ENCODE results near the gene ANK2.

GRCh38 chr4:113146876-113147358 is 97.5 kb downstream of the ANK2 start:
- no peak for TF ChIP-seq TP53 (CRISPR knock-in tag; conservative IDR thresholded peaks at IDR 0.05)
- TF ChIP-seq NR2F1 (CRISPR knock-in tag; IDR thresholded peaks at IDR 0.05): no peak; a peak in 1 of 4 replicates
- TF ChIP-seq CREB1 (IDR thresholded peaks at IDR 0.05): no peak
- TF ChIP-seq CREB1 (CRISPR knock-in tag; IDR thresholded peaks at IDR 0.05): peak; percentile 18; the same call in 1 of the 2 replicates
- no peak for TF ChIP-seq CTCF (CRISPR knock-in tag; IDR thresholded peaks at IDR 0.05)
- no peak for TF ChIP-seq ATF1 (CRISPR knock-in tag; IDR thresholded peaks at IDR 0.05)
- TF ChIP-seq FOXJ3 (CRISPR knock-in tag; IDR thresholded peaks at IDR 0.05; ENCODE audit: borderline replicate concordance): no peak
- no peak for TF ChIP-seq MAX (IDR thresholded peaks at IDR 0.05)
- no peak for TF ChIP-seq MED1 (CRISPR knock-in tag; IDR thresholded peaks at IDR 0.05)
- no peak for TF ChIP-seq ZNF407 (CRISPR knock-in tag; IDR thresholded peaks at IDR 0.05; ENCODE audit: not compliant biosample characterization)
- TF ChIP-seq MBNL3 (CRISPR knock-in tag; conservative IDR thresholded peaks at IDR 0.05): no peak
- TF ChIP-seq ZFP36L1 (CRISPR knock-in tag; IDR thresholded peaks at IDR 0.05): no peak
- TF ChIP-seq FOXO4 (CRISPR knock-in tag; conservative IDR thresholded peaks at IDR 0.05): no peak
